Amniotic stem cell (primary cell): ENCODE results near the gene ANAPC5.
A peak's percentile ranks its signal among the peaks of the same experiment; 100 is the strongest.
"Not testable (repeated sequence)": the region's sequence is repeated elsewhere in the genome, so short reads cannot be mapped to it uniquely, and the experiment has no call there.

ENCODE experiments used
- DNase-seq: peaks from one replicate; lab custom pipeline; 2025; lab: John Stamatoyannopoulos, UW

The ANAPC5 gene, protein sequence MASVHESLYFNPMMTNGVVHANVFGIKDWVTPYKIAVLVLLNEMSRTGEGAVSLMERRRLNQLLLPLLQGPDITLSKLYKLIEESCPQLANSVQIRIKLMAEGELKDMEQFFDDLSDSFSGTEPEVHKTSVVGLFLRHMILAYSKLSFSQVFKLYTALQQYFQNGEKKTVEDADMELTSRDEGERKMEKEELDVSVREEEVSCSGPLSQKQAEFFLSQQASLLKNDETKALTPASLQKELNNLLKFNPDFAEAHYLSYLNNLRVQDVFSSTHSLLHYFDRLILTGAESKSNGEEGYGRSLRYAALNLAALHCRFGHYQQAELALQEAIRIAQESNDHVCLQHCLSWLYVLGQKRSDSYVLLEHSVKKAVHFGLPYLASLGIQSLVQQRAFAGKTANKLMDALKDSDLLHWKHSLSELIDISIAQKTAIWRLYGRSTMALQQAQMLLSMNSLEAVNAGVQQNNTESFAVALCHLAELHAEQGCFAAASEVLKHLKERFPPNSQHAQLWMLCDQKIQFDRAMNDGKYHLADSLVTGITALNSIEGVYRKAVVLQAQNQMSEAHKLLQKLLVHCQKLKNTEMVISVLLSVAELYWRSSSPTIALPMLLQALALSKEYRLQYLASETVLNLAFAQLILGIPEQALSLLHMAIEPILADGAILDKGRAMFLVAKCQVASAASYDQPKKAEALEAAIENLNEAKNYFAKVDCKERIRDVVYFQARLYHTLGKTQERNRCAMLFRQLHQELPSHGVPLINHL

DNA sequence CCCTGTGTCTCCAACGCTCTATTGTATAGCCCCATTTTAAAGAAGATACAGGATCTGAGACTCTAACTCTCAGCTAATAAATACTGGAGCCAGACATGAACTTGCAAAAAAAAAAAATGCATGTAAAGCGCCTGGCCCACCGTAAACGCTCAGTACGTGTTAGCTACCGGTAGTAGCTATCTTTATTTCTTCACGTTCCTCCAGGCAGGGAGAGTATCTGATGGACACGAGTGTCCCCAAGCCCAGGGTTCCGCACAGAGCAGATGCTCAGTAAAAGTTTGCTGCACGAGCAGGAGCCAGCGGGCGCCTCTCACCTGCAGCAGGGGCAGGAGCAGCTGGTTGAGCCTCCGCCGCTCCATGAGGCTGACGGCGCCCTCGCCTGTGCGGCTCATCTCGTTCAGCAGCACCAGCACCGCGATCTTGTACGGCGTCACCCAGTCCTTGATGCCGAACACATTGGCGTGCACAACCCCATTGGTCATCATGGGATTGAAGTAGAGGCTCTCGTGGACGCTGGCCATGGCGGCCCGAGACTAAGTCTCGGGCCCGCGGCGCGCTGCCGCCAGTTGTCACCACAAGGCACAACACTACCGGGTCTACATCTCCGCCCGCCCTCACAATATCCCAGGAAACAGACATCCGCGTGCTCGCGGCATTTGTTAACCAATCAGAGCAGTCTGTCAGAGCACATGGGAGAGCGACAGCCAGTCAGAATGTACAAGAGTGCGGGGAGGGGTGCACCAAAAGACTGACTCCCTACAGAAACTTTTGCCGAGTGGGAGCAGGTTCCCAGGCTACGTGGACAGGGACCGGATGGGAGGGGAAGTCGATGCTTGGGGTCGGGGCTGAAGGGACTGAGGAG is at the start of gene ANAPC5:
ANAPC5 (minus strand) TSS at position 592 of the 862 bp plus-strand sequence; CDS start at position 521, 71 bp downstream.
- peak; percentile 92 for DNase-seq

DNA sequence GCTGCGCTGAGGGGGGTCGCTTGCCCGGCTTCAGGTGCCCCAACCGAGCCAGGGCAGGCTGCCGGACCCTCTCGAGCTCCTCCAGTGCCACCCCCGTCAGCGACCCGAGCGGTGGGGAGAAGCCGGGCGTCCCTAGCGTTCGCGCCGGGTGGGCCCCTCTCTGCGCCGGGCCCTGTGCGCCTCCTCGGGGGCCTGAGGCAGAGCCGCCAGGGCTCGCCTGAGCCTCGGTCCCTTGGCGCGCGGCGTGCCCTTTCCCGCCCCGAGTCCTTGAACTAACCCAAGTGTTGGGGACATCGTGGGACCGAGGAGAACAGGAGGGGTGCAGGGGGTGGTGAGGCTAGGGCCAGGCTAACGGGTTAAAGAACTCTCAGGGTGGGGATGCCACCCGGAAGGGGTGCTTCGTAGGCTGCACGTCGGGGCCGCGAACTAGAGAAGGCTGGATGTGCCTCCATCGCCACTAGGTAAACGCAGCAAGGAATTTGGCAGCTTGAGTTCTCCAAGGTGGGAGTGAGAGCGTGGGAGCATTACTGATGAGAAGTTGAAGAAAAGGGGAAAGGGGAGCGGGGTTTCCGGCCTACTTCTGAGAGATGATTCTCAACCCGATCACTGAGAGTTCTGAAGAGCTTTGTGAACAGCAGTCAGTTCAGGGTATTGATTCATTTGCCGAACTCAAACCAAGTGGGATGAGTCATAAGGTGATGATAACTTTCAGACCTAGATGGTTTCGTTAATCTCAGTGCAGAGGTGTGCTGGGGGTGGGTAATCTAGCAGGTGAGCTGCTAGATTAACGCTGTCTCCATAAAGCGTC is 48.3 kb upstream of the ANAPC5 start:
- DNase-seq = no peak

DNA sequence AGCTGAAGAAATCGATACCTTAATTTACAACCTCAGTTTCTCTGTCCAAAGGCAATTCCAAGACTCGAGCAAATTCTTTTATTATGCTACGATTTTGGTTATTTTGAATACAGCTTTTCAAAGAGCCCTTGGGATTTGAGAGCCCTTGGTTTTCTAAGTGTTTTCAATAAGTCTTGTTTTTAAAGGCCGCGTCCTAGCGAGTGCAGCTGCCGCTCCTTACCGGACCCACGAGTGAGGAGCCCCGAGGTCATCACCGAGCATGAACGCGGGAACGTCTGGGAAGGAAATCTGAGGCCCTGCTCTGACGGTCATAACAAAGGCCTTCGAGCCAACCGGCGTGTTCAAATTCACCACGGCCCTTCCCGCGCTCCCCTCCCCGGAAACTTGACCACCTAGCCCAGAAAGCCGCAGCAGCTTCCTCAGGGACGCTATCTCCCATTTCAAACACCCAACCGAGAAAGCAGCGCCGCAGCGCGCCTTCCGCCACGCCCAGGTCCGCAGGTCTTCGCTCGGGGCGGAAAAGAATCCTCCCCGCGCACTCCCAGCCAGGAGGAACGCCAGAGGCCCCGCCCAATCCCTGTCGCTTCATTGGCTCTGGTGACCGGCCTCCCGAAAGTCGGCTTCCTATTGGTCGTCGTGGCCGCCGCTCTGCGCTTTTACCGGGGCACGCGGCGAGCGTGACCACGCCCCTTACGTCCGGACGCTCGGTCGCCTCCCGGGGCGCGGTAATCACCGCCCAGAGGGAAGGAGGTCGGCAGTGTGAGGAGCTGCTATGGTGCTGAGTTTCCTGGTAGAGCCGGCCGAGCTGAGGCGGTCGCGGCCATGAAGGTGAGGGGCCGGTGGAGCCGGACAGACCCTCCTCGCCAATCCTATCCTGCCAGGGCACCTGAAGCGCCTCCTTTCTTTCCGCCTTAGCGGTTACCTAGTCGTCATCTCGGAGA is 47.5 kb upstream of the ANAPC5 start, which contains the start of gene RNF34:
RNF34 (plus strand) TSS at position 728 of the 941 bp plus-strand sequence; CDS start at position 823, 95 bp downstream.
- DNase-seq = peak; percentile 97

DNA sequence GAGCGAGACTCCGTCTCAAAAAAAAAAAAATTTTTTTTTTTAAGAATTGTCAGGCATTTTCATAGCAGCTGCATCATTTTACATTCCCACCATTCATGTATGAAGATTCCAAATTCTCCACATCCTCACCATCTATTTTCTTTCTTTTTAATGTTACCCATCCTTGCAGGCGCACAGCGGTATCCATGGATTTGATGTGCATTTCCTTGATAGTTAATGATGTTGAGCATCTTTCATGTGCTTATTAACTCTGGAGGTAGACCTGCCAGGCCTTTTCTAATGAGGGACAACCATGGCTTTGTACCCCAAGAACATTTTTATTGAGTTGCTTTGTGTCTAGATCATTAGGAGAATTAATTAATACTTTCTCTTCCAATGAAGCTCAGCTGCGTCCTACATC is 46.1 kb upstream of the ANAPC5 start:
- no peak for DNase-seq

DNA sequence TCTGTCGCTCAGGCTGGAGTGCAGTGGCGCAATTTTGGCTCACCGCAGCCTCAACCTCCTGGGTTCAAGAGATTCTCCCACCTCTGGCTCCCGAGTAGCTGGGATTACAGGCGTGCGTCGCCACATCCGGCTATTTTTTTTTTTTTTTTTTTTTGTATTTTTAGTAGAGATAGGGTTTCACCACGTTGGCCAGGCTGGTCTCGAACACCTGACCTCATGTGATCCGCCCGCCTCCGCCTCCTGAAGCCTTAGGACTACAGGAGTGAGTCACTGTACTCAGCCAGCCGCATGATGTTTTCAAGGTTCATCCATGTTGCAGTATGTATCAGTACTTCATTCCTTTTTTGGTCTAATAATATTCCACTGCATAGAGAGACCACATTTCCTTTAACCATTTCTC is 45.3 kb upstream of the ANAPC5 start:
- no peak for DNase-seq

DNA sequence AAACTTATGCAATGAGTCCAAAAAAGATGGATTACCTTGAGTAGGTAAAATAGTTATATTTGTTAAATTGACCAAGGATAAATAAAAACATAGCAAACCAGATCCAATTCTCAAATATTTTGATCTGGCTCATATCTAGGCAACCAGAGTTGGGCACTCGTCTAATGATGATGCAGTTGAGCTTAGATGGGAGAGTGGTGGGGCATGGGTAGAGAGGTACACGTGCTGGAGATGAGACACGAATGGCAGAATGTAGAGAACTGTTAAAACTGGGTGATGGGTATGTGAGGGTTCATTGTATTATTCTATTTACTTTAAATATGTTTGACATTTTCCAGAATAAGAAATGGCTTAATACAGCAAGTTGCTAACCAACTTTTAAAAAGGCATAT is 40.1 kb upstream of the ANAPC5 start:
- no peak for DNase-seq

DNA sequence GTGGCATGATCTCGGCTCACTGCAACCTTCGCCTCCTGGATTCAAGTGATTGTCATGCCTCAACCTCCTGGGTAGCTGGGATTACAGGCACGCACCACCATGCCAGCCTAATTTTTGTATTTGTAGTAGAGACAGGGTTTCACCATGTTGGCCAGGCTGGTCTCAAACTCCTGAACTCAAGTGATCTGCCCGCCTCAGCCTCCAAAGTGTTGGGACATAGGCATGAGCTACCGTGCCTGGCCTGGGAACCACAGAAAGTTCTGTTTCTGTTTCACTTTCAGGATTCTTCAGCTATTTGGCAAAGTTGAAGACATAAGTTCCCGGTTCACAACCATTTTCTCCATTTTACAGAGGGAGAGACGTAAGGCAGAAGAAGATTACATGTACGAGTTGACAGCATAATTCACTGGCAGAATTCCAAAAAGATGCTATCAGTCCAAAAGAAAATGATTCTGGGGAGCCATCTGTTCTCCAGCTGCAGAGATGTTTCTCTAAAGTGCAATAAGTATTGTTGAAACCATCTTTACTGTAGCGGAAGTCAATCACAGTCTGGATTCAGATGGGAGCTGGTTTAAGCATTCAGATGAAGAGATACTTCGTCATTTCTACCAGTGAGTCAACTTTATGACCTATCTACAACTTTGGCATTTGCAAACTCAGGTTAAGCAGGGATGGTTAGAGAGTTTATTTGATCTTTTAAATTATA is 39.6 kb upstream of the ANAPC5 start:
- DNase-seq = no peak

DNA sequence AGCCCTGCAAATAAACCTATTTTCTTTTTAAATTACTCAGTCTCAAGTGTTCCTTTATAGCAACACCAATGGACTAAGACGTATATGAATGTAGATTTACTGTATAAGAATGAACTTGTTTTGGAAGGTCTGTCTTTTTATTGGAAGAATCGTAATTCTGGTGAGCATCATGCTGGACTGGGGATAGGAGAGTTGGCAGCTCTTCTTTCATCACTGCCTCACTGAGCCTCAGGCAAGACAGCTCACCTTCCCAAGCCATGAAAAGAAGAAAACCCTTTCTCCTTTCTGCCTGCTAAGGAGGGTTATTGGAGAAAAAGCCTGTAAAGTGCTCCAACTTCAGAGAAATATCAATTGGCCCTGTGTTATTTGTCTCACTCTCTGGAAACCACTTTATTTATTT is 38.6 kb upstream of the ANAPC5 start:
- no peak for DNase-seq

DNA sequence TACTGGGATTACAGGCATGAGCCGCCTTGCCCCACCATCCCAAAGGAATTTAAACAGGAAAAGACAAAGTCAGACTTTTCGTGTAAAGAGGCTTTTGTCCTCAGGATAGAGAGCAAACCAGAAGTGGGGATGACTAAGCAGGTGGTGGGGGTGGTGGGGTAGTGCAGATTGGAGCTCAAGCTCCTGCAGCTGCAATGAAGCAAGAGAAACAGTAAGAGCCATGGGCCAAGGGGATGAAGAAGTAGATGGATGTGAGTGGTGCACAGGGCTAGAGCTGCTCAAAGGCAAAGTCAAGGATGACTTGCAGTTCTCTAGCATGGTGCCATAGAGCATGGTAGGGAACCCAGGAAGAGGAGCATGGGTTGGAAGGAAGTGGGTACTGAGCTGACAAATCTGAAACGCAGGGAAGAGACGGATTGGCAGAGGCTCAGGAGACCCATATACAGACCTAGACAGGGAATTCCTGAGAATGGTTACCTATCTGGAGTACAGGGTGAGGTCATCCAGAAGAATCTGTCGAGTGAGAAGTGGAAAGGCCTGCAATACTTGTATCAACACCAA is 36.3 kb upstream of the ANAPC5 start:
- DNase-seq = no peak

DNA sequence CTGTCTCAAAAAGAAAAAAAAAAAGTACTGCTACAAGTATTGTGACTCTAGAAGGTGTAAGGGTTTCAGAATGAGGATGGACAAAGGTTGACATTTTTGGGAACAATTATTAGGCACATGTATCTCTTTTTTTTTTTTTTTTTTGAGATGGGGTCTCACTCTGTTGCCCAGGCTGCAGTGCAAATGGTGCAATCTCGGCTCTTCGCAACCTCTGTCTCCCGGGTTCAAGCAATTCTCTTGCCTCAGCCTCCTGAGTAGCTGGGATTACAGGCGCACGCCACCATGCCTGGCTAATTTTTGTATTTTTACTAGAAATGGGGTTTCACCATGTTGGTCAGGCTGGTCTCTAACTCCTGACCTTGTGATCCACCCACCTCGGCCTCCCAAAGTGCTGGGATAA is 32.7 kb upstream of the ANAPC5 start:
- not testable (repeated sequence) for DNase-seq

DNA sequence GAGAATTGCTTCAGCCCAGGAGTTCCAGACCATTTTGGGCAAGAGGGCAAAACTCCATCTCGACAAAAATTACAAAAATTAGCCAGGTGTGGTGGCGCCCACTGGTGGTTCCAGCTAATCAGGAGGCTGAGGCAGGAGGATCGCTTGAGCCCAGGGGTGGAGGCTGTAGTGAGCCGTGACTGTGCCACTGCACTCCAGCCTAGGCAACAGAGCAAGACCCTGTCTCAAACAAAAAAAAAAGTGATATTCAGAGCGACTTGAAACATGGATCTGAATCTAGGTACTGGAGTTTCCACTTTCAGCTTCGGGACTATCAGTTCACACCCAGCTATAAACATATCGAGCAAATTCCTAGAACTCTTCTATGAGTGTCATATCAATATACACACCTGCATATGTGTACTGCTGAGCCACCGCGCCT is 31.4 kb upstream of the ANAPC5 start:
- no peak for DNase-seq

DNA sequence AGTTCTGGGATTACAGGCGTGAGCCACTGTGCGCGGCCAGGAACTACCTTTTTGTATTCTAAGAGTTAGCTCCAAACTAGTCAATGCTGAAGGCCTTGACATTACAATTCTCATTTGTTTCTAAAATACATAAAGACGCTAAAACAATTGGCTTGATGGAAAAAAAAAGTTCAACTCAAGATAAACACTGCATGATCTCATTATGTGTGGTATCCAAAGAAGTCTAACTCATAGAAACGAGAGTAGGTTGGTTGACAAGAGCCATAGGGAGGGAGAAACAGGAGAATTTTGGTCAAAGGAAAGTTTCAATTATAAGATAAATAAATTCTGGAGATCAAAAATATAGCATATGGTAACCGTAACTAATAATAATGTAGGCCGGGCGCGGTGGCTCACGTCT is 27.7 kb upstream of the ANAPC5 start:
- no peak for DNase-seq

DNA sequence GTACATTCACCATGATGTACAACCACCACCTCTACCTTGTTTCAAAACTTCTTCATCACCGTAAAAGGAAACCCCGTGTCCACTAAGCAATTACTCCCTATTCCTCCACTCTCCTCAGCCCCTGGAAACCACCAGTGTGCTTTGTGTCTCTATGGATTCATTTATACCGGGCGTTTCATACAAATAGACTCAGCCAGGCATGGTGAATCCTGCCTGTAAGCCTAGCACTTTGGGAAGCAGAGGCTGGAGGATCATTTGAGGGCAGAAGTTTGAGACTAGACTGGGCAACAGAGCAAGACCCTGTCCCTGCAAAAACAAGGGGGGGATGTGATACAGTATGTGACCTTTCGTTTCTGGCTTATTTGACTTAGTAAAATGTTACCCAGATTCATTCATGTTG is 26.5 kb upstream of the ANAPC5 start:
- DNase-seq = no peak

DNA sequence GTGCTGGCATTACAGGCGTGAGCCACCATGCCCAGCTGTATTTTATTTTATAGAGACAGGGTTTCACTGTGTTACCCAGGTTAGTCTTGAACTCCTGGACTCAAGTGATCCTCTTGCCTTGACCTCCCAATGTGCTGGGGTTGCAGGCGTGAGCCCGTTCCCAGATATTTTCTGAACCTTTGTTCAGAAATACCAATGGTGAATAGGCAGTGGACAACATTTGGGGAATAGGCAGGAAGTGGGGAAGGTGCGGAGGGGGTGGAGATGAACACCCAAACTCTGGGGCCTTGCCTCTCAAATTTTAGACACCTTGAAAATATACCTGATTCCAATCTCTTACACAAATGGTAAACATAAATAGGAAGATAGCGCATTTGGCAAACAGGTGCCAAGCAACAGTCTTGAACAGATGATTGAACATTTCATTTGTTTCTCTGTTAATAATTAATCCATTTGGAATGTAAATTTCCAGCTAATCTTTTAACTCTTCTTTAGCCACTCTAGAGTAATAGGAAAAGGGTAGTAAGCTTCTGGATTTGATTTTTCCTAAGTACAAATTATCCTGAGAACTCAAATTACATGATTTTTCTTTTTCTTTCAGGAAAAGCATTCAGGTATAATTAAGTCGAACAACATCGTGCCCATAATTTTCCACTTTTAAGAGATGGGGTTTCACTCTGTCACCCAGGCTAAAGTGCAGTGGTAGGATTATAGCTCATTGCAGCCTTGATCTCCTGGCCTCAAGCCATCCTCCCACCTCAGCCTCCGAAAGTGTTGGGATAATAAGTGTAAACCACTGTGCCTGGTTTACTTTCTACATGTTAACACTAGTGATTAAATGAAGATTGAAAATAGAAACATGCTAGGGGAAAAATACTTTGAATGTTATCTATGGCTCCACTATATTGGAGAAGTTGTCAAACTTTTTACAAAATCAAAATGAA is 24.8 kb upstream of the ANAPC5 start:
- DNase-seq = no peak

DNA sequence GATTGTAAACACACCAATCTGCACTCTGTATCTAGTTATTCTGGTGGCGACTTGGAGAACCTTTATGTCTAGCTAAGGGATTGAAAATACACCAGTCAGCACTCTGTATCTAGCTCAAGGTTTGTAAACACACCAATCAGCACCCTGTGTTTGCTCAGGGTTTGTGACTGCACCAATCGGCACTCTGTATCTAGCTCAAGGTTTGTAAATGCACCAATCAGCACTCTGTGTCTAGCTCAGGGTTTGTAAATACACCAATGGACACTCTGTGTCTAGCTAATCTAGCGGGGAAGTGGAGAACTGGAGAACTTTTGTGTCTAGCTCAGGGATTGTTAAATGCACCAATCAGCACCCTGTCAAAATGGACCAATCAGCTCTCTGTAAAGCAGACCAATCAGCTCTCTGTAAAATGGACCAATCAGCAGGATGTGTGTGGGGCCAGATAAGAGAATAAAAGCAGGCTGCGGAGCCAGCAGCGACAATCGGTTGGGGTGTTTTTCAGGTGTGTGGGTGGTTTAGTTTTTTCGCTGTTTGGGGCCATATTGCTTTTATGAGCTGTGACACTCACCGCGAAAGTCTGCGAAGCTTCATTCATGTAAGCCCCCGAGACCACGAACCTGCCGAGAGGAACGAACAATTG is 22.9 kb upstream of the ANAPC5 start:
- DNase-seq = not testable (repeated sequence)

DNA sequence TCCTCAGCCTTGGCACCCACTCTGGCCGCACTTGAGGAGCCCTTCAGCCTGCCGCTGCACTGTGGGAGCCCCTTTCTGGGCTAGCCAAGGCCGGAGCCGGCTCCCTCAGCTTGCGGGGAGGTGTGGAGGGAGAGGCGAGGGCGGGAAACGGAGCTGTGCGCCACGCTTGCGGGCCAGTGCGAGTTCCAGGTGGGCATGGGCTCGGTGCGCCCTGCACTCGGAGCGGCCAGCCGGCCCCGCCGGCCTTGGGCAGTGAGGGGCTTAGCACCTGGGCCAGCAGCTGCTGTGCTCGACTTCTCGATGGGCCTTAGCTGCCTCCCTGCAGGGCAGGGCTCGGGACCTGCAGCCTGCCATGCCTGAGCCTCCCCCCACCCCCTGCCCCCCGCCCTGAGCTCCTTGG is 22.1 kb upstream of the ANAPC5 start:
- not testable (repeated sequence) for DNase-seq

DNA sequence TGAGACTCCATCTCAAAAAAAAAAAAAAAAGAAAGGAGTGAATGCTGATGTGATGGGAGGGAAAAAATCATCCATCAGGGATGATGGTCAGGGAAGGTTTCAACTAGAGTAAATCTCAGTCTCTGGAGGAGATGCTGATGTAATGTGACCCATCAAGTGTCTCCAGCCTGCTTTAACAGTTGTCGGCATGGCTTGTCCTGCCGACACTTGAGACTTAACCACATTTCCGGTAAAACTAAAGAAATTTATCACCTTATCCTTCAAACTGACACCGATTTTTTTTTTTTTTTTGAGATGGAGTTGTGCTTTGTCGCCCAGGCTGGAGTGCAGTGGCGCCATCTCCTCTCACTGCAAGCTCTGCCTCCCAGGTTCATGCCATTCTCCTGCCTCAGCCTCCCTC is 21.5 kb upstream of the ANAPC5 start:
- no peak for DNase-seq

DNA sequence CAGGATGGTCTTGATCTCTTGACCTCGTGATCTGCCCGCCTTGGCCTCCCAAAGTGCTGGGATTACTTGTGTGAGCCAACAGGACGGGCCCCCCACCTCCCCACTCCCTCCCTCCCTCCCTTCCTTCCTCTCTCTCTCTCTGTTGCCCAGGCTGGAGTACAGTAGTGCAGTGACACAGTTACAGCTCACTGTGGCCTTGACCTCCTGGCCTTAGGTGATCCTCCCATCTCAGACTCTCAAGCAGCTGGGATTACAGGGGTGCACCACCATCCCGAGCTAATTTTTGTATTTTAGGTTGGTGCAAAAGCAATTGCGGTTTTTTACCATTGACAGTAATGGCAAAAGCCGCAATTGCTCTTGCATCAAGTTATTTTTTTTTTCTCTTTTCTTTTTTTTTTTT is 19.2 kb upstream of the ANAPC5 start:
- DNase-seq = no peak
